GM12878 (cell line): ENCODE data around the gene MOG. TPM values are rescaled to one million over a fixed set of nuclear protein-coding genes. Genes with fewer than 3 reads are reported as not detected.

Experiments
- CBFB ChIP-seq: IDR thresholded peaks from 2 replicates; pipeline ENCODE4 v1.6.1; 2016; ENCODE audit warnings: antibody characterized with exemption, low read depth
- CHD2 ChIP-seq: IDR thresholded peaks from 2 replicates; pipeline ENCODE4 v1.6.1; 2011; ENCODE audit warnings: low read depth, low read length, improper control_type of control experiment, borderline replicate concordance
- CREM ChIP-seq: IDR thresholded peaks from 2 replicates; pipeline ENCODE4 v1.6.1; 2014; ENCODE audit warnings: antibody characterized with exemption, low read depth
- EP300 ChIP-seq, 2 experiments: fragments of 150-350 bp in 1 of 2; IDR thresholded peaks; 2 replicates each; pipeline ENCODE4 v1.6.1; 2011 to 2012; ENCODE audit warnings: low read depth in 2 of 2, low read length in 2 of 2, borderline replicate concordance in 1 of 2, improper control_type of control experiment in 1 of 2, inconsistent platforms in 1 of 2; ENCODE audit not compliant: control insufficient read depth in 1 of 2
- FOS ChIP-seq: IDR thresholded peaks from 3 replicates; pipeline ENCODE4 v1.6.1; 2011; ENCODE audit warnings: borderline replicate concordance; ENCODE audit not compliant: insufficient read length; ENCODE audit errors: extremely low read depth
- IKZF1 ChIP-seq: fragments of 450-650 bp; conservative IDR thresholded peaks from 2 replicates; pipeline ENCODE4 v1.6.1; 2017; ENCODE audit warnings: antibody characterized with exemption, mild to moderate bottlenecking
- JUND ChIP-seq: IDR thresholded peaks from 2 replicates; pipeline ENCODE4 v1.6.1; 2012; ENCODE audit warnings: low read depth, mild to moderate bottlenecking, low read length, improper control_type of control experiment, moderate library complexity
- KDM1A ChIP-seq: fragments of 200-600 bp; sonication (generic); IDR thresholded peaks from 2 replicates; pipeline ENCODE4 v1.6.1; 2016; ENCODE audit warnings: borderline replicate concordance
- LARP7 ChIP-seq: fragments of 450-650 bp; IDR thresholded peaks from 2 replicates; pipeline ENCODE4 v1.6.1; 2017; ENCODE audit warnings: mild to moderate bottlenecking
- MEF2B ChIP-seq: fragments of 450-650 bp; IDR thresholded peaks from 2 replicates; pipeline ENCODE4 v1.6.1; 2018; ENCODE audit warnings: mild to moderate bottlenecking, moderate library complexity; ENCODE audit not compliant: partially characterized antibody, poor library complexity, severe bottlenecking
- MYC ChIP-seq: IDR thresholded peaks from 2 replicates; pipeline ENCODE4 v1.6.1; 2011; ENCODE audit warnings: mild to moderate bottlenecking, low read length, moderate library complexity, inconsistent platforms; ENCODE audit not compliant: insufficient read depth, insufficient replicate concordance, insufficient read length, severe bottlenecking
- NBN ChIP-seq: fragments of 450-650 bp; IDR thresholded peaks from 2 replicates; pipeline ENCODE4 v1.6.1; 2016
- NFYB ChIP-seq: IDR thresholded peaks from 2 replicates; pipeline ENCODE4 v1.6.1; 2011; ENCODE audit warnings: low read depth, mild to moderate bottlenecking, low read length, improper control_type of control experiment, moderate library complexity; ENCODE audit not compliant: insufficient read depth
- PML ChIP-seq: IDR thresholded peaks from 2 replicates; pipeline ENCODE4 v1.6.1; 2012; ENCODE audit warnings: low read length, inconsistent platforms
- RAD51 ChIP-seq: fragments of 450-650 bp; IDR thresholded peaks from 2 replicates; pipeline ENCODE4 v1.6.1; 2016; ENCODE audit warnings: moderate library complexity, mild to moderate bottlenecking, inconsistent platforms
- SMARCA5 ChIP-seq: fragments of 450-650 bp; IDR thresholded peaks from 2 replicates; pipeline ENCODE4 v1.6.1; 2017; ENCODE audit warnings: mild to moderate bottlenecking
- SMC3 ChIP-seq: IDR thresholded peaks from 2 replicates; pipeline ENCODE4 v1.6.1; 2011; ENCODE audit warnings: low read length, improper control_type of control experiment, borderline replicate concordance
- SREBF2 ChIP-seq: IDR thresholded peaks from 2 replicates; pipeline ENCODE4 v1.6.1; 2012; ENCODE audit warnings: mild to moderate bottlenecking, low read length
- TAF1 ChIP-seq: IDR thresholded peaks from 2 replicates; pipeline ENCODE4 v1.6.1; 2011; ENCODE audit warnings: mild to moderate bottlenecking, low read depth, low read length, borderline replicate concordance
- ZSCAN29 ChIP-seq: fragments of 450-650 bp; IDR thresholded peaks from 2 replicates; pipeline ENCODE4 v1.6.1; 2017; ENCODE audit warnings: mild to moderate bottlenecking, moderate library complexity
- polyA plus RNA-seq, 11 experiments: library from polyadenylated mRNA; depleted of rRNA in 4 of 11; unstranded in 6 of 11; stranded (reverse) in 5 of 11; fragments of >200 nt; fragmentation: Nextera tagmentation in 4 of 11; fragmentation: Illumina TruSeq in 1 of 11; extraction: Ambion mirVana in 4 of 11; extraction: Trizol in 1 of 11; gene quantifications; 1 replicate in 1 of 11; 2 replicates in 10 of 11; pipeline versions ENCODE4 v1.2.1 to v1.2.3, GENCODE V29; 2011 to 2016; ENCODE audit warnings: inconsistent platforms in 2 of 11, missing spikeins in 2 of 11, low read depth in 1 of 11
- total RNA-seq, 4 experiments: library from RNA; depleted of rRNA in 3 of 4; stranded (reverse); fragments of >200 nt in 3 of 4; fragmentation: Illumina TruSeq in 1 of 4; extraction: Trizol in 1 of 4; gene quantifications; 2 replicates each; pipeline versions ENCODE4 v1.2.1 to v1.2.3, GENCODE V29; 2013 to 2021
- TF ChIP-seq, protein P1 (sequence below): IDR thresholded peaks from 2 replicates; pipeline ENCODE4 v1.6.1; 2011; ENCODE audit warnings: mild to moderate bottlenecking, low read depth, low read length, moderate library complexity; ENCODE audit not compliant: insufficient replicate concordance
- TF ChIP-seq, protein P2 (sequence below): fragments of 450-650 bp; IDR thresholded peaks from 2 replicates; pipeline ENCODE4 v1.6.1; 2017; ENCODE audit warnings: mild to moderate bottlenecking, low read depth, inconsistent platforms; ENCODE audit not compliant: poor library complexity, severe bottlenecking
- TF ChIP-seq, protein P3 (sequence below): fragments of 450-650 bp; formaldehyde crosslinking; IDR thresholded peaks from 2 replicates; pipeline ENCODE4 v1.5.0; 2022; ENCODE audit warnings: mild to moderate bottlenecking, missing genetic modification characterization

MOG gene
- total and polyA plus RNA-seq, 10 of the 15 experiments (the other 5 are each of a cell fraction or from before 2014, with no cell fraction given) = not detected

DNA sequence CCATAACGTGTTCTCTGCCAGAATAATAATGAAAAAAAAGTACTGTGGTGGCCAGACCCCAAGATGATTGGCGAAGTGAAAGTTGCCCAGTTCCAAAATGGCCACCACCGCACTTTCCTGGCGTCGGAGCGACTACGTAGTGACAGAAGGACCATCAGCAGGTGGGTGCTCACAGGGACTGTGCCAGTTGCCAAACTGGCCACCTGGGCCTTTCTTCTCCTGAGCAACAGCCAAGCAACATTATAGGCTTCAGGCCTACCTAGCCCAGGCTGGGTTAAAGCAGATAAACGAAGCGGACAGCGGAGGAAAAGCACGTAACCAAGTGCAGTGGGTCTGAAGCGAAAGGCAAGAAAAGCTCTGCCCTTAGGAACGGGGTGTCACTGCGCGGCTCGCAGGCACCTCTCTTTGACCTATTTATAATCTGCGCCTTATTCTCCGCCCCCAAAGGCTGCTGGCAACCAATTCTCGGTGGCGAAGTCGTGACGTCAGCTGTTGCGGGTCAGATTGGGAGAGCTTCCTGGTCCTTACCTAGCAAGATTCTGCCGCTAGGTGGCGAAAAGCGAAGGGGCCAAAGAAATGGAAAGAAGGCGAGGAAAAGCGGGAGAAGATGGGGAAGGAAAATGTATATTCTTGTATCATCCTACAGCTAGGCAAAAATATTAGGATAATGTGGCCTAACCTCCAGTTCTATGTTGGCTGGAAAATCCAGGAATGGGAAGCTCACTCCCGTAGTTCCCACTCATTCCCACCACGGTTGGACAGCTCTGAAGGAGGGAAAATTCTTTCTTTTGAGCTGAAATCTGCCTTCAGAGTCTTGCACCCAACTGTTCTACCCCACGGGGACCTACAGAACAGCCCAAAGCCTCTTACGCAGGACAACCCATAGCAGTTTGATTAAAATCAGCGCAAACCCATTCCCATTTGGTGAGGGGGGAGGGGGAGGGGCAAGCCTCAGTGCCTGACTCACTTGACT is 6.9 kb upstream of the MOG start (continued):
- TF ChIP-seq EP300 (IDR thresholded peaks at IDR 0.05; ENCODE audit: borderline replicate concordance in 1 of 2, control insufficient read depth in 1 of 2, low read depth in 2 of 2, low read length in 2 of 2) = peak in 1 of 2 experiments; percentile 17; a peak in 1 of 4 replicates
- peak; percentile 32; the same call in 1 of the 2 replicates for TF ChIP-seq JUND
- peak; percentile 92 for TF ChIP-seq CREM
- peak; percentile 67; the same call in 1 of the 2 replicates for TF ChIP-seq CHD2
- no peak for TF ChIP-seq PML
- TF ChIP-seq, protein P1, sequence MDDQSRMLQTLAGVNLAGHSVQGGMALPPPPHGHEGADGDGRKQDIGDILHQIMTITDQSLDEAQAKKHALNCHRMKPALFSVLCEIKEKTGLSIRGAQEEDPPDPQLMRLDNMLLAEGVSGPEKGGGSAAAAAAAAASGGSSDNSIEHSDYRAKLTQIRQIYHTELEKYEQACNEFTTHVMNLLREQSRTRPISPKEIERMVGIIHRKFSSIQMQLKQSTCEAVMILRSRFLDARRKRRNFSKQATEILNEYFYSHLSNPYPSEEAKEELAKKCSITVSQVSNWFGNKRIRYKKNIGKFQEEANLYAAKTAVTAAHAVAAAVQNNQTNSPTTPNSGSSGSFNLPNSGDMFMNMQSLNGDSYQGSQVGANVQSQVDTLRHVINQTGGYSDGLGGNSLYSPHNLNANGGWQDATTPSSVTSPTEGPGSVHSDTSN = peak; percentile 1
- TF ChIP-seq LARP7 = 0 out of 2 replicates have a peak, but pooled peaks have one; percentile 24
- peak; percentile 99 for TF ChIP-seq NBN
- no peak for TF ChIP-seq ZSCAN29
- no peak for TF ChIP-seq CBFB
- TF ChIP-seq RAD51 = 0 out of 2 replicates have a peak, but pooled peaks have one; percentile 15
- TF ChIP-seq TAF1 = peak; percentile 57; the same call in 1 of the 2 replicates
- TF ChIP-seq, protein P2, sequence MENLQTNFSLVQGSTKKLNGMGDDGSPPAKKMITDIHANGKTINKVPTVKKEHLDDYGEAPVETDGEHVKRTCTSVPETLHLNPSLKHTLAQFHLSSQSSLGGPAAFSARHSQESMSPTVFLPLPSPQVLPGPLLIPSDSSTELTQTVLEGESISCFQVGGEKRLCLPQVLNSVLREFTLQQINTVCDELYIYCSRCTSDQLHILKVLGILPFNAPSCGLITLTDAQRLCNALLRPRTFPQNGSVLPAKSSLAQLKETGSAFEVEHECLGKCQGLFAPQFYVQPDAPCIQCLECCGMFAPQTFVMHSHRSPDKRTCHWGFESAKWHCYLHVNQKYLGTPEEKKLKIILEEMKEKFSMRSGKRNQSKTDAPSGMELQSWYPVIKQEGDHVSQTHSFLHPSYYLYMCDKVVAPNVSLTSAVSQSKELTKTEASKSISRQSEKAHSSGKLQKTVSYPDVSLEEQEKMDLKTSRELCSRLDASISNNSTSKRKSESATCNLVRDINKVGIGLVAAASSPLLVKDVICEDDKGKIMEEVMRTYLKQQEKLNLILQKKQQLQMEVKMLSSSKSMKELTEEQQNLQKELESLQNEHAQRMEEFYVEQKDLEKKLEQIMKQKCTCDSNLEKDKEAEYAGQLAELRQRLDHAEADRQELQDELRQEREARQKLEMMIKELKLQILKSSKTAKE = peak; percentile 33
- peak; percentile 80 for TF ChIP-seq NFYB
- peak; percentile 97 for TF ChIP-seq IKZF1
- TF ChIP-seq KDM1A = no peak
- TF ChIP-seq FOS = no peak
- TF ChIP-seq MEF2B = peak; percentile 41
- TF ChIP-seq, protein P3, sequence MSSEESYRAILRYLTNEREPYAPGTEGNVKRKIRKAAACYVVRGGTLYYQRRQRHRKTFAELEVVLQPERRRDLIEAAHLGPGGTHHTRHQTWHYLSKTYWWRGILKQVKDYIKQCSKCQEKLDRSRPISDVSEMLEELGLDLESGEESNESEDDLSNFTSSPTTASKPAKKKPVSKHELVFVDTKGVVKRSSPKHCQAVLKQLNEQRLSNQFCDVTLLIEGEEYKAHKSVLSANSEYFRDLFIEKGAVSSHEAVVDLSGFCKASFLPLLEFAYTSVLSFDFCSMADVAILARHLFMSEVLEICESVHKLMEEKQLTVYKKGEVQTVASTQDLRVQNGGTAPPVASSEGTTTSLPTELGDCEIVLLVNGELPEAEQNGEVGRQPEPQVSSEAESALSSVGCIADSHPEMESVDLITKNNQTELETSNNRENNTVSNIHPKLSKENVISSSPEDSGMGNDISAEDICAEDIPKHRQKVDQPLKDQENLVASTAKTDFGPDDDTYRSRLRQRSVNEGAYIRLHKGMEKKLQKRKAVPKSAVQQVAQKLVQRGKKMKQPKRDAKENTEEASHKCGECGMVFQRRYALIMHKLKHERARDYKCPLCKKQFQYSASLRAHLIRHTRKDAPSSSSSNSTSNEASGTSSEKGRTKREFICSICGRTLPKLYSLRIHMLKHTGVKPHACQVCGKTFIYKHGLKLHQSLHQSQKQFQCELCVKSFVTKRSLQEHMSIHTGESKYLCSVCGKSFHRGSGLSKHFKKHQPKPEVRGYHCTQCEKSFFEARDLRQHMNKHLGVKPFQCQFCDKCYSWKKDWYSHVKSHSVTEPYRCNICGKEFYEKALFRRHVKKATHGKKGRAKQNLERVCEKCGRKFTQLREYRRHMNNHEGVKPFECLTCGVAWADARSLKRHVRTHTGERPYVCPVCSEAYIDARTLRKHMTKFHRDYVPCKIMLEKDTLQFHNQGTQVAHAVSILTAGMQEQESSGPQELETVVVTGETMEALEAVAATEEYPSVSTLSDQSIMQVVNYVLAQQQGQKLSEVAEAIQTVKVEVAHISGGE (CRISPR knock-in tag) = no peak
- no peak for TF ChIP-seq SMARCA5
- no peak for TF ChIP-seq MYC
- 0 out of 2 replicates have a peak, but pooled peaks have one; percentile 10 for TF ChIP-seq SREBF2
- 0 out of 2 replicates have a peak, but pooled peaks have one; percentile 6 for TF ChIP-seq SMC3
